H1 (cell line): ENCODE results near the gene NCAPG2.
"Not testable (repeated sequence)": the region's sequence is repeated elsewhere in the genome, so short reads cannot be mapped to it uniquely, and the experiment has no call there.

Source experiments
- POLR2A ChIP-seq, 2 experiments: IDR thresholded peaks; 1 replicate in 1 of 2; 2 replicates in 1 of 2; pipeline ENCODE4 v1.6.1; 2011; ENCODE audit warnings: low read depth in 2 of 2, low read length in 2 of 2, mild to moderate bottlenecking in 2 of 2; ENCODE audit errors: control extremely low read depth in 1 of 2
- POLR2AphosphoS5 ChIP-seq: IDR thresholded peaks from 2 replicates; pipeline ENCODE4 v1.6.1; 2011; ENCODE audit warnings: low read depth, low read length
- TF ChIP-seq, protein P1 (sequence below), 3 experiments: IDR thresholded peaks; 1 replicate in 2 of 3; 2 replicates in 1 of 3; pipeline versions ENCODE4 v1.5.1 to v1.6.1; 2011; ENCODE audit warnings: low read length in 3 of 3, mild to moderate bottlenecking in 3 of 3, inconsistent platforms in 2 of 3, low read depth in 1 of 3, moderate library complexity in 1 of 3; ENCODE audit not compliant: insufficient read depth in 1 of 3; ENCODE audit errors: control extremely low read depth in 1 of 3

DNA sequence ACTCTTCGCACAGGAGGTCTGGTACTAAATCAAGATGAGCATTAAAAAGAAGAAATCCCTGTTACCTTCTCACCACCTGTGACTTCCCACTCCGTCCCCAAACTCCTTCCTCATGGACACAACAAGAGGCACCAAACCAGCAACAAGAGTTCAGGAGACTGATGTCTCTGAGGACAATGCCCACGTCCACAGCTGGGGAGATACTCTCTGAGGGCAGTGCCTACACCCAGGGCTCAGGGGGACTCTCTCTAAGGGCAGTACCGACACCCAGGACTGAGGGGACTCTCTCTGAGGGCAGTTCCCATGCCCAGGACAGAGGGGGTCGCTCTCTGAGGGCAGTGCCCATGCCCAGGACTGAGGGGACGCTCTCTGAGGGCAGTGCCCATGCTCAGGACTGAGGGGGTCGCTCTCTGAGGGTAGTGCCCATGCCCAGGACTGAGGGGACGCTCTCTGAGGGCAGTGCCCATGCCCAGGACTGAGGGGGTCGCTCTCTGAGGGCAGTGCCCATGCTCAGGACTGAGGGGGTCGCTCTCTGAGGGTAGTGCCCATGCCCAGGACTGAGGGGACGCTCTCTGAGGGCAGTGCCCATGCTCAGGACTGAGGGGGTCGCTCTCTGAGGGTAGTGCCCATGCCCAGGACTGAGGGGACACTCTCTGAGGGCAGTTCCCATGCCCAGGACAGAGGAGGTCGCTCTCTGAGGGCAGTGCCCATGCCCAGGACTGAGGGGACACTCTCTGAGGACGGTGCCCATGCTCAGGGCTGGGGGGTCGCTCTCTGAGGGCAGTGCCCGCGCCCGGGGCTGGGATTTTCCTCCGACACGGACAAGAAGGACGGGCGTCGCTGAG is 703 bp downstream of the NCAPG2 start:
- not testable (repeated sequence) for TF ChIP-seq POLR2A (IDR thresholded peaks at IDR 0.05; ENCODE audit: control extremely low read depth in 1 of 2, low read depth in 2 of 2, low read length in 2 of 2); POLR2AphosphoS5
- TF ChIP-seq, protein P1, sequence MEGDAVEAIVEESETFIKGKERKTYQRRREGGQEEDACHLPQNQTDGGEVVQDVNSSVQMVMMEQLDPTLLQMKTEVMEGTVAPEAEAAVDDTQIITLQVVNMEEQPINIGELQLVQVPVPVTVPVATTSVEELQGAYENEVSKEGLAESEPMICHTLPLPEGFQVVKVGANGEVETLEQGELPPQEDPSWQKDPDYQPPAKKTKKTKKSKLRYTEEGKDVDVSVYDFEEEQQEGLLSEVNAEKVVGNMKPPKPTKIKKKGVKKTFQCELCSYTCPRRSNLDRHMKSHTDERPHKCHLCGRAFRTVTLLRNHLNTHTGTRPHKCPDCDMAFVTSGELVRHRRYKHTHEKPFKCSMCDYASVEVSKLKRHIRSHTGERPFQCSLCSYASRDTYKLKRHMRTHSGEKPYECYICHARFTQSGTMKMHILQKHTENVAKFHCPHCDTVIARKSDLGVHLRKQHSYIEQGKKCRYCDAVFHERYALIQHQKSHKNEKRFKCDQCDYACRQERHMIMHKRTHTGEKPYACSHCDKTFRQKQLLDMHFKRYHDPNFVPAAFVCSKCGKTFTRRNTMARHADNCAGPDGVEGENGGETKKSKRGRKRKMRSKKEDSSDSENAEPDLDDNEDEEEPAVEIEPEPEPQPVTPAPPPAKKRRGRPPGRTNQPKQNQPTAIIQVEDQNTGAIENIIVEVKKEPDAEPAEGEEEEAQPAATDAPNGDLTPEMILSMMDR (IDR thresholded peaks at IDR 0.05; ENCODE audit: control extremely low read depth in 1 of 3, insufficient read depth in 1 of 3, low read depth in 1 of 3, low read length in 3 of 3): not testable (repeated sequence)
